GM23338 (cell line): Measurements from ENCODE around the gene RIN3. TPM values are rescaled to one million over a fixed set of nuclear protein-coding genes. Genes with fewer than 3 reads are reported as not detected.

Experiments used
- ATAC-seq: fragments of 200-7000 bp; cut with Tn5 transposase; 3 replicates; pipeline ENCODE4 v1.9.1; 2020
- DNase-seq: peaks from one replicate; pipeline ENCODE4 v3.0.0-alpha.2; 2015; ENCODE audit warnings: low spot score
- H2AFZ ChIP-seq: fragments of 200-600 bp; sonication (generic); 2 replicates; pipeline ENCODE4 v1.8.0; 2016; ENCODE audit warnings: antibody characterized with exemption, mild to moderate bottlenecking, moderate library complexity
- H3F3A ChIP-seq: fragments of 200-600 bp; sonication (generic); replicated peaks from 2 replicates; pipeline ENCODE4 v1.8.0; 2017; ENCODE audit warnings: antibody characterized with exemption, mixed run types, low read depth
- H3K27ac ChIP-seq: fragments of 200-600 bp; sonication (generic); 2 replicates; pipeline ENCODE4 v1.6.1; 2016; ENCODE audit warnings: low read depth
- H3K27me3 ChIP-seq: fragments of 200-600 bp; sonication (generic); 2 replicates; pipeline ENCODE4 v1.8.0; 2016; ENCODE audit warnings: mild to moderate bottlenecking, mixed run types, moderate library complexity; ENCODE audit not compliant: insufficient read depth
- H3K36me3 ChIP-seq: fragments of 200-600 bp; sonication (generic); 2 replicates; pipeline ENCODE4 v1.8.0; 2016; ENCODE audit warnings: mild to moderate bottlenecking; ENCODE audit not compliant: insufficient read depth
- H3K4me1 ChIP-seq: fragments of 200-600 bp; sonication (generic); 2 replicates; pipeline ENCODE4 v1.8.0; 2016; ENCODE audit warnings: mild to moderate bottlenecking, moderate library complexity; ENCODE audit not compliant: insufficient read depth
- H3K4me2 ChIP-seq: fragments of 200-600 bp; sonication (generic); 2 replicates; pipeline ENCODE4 v1.7.1; 2017; ENCODE audit warnings: mixed run types
- H3K4me3 ChIP-seq: fragments of 200-600 bp; sonication (generic); 2 replicates; pipeline ENCODE4 v1.6.1; 2016; ENCODE audit warnings: mixed run types
- H3K79me2 ChIP-seq: fragments of 200-600 bp; sonication (generic); replicated peaks from 2 replicates; pipeline ENCODE4 v1.8.0; 2017; ENCODE audit warnings: mild to moderate bottlenecking; ENCODE audit not compliant: insufficient read depth
- H3K9me2 ChIP-seq: fragments of 200-600 bp; sonication (generic); 2 replicates; pipeline ENCODE4 v1.8.0; 2017; ENCODE audit not compliant: insufficient read depth
- H4K20me1 ChIP-seq: fragments of 200-600 bp; sonication (generic); replicated peaks from 2 replicates; pipeline ENCODE4 v1.8.0; 2017; ENCODE audit warnings: mild to moderate bottlenecking; ENCODE audit not compliant: insufficient read depth
- H3K27ac Mint-ChIP-seq: 2 replicates; pipeline ENCODE4 v1.8.0; 2020; ENCODE audit warnings: inconsistent platforms, mild to moderate bottlenecking, moderate library complexity, mixed read lengths
- H3K27me3 Mint-ChIP-seq: 3 replicates; pipeline ENCODE4 v1.8.0; 2022; ENCODE audit warnings: low read depth, mild to moderate bottlenecking, moderate library complexity, mixed read lengths, inconsistent platforms; ENCODE audit not compliant: insufficient read depth, poor library complexity
- H3K36me3 Mint-ChIP-seq: 3 replicates; pipeline ENCODE4 v1.8.0; 2021; ENCODE audit warnings: low read depth, mild to moderate bottlenecking, inconsistent platforms, moderate library complexity, mixed read lengths
- H3K4me1 Mint-ChIP-seq: 3 replicates; pipeline ENCODE4 v1.8.0; 2020; ENCODE audit warnings: mild to moderate bottlenecking, inconsistent platforms, mixed read lengths
- H3K4me3 Mint-ChIP-seq: 3 replicates; pipeline ENCODE4 v1.8.0; 2021; ENCODE audit warnings: moderate library complexity, mild to moderate bottlenecking, inconsistent platforms, mixed read lengths
- H3K9me3 Mint-ChIP-seq: 3 replicates; pipeline ENCODE4 v1.8.0; 2020; ENCODE audit warnings: moderate library complexity, mild to moderate bottlenecking, inconsistent platforms, mixed read lengths
- CREB1 ChIP-seq: fragments of 250-450 bp; sonication (Bioruptor Pico); IDR thresholded peaks from 2 replicates; pipeline ENCODE4 v1.5.0; 2020; ENCODE audit warnings: low read depth, mild to moderate bottlenecking, moderate library complexity
- EZH2 ChIP-seq: fragments of 200-600 bp; sonication (generic); IDR thresholded peaks from one replicate; pipeline ENCODE4 v1.8.0; 2017; ENCODE audit warnings: antibody characterized with exemption, mild to moderate bottlenecking, low read depth; ENCODE audit not compliant: unreplicated experiment
- EZH2phosphoT487 ChIP-seq: fragments of 200-600 bp; sonication (generic); IDR thresholded peaks from one replicate; pipeline ENCODE4 v1.8.1; 2018; ENCODE audit warnings: antibody characterized with exemption; ENCODE audit not compliant: unreplicated experiment
- NANOG ChIP-seq: IDR thresholded peaks from 2 replicates; pipeline ENCODE4 v1.6.1; 2016; ENCODE audit warnings: antibody characterized with exemption, borderline replicate concordance
- STAT1 ChIP-seq: IDR thresholded peaks from one replicate; pipeline ENCODE4 v1.6.1; 2016; ENCODE audit warnings: antibody characterized with exemption; ENCODE audit not compliant: unreplicated experiment
- ZNF114 ChIP-seq: fragments of 250-450 bp; sonication (Bioruptor Pico); IDR thresholded peaks from 2 replicates; pipeline ENCODE4 v1.5.0; 2020; ENCODE audit warnings: mild to moderate bottlenecking, moderate library complexity
- ZNF331 ChIP-seq: fragments of 250-450 bp; sonication (Bioruptor Pico); IDR thresholded peaks from 2 replicates; pipeline ENCODE4 v1.5.0; 2020; ENCODE audit warnings: low read depth, mild to moderate bottlenecking, moderate library complexity
- polyA plus RNA-seq: library from polyadenylated mRNA; unstranded; fragments of >200 nt; fragmentation: Nextera tagmentation; extraction: Ambion mirVana; gene quantifications from 2 replicates; pipeline ENCODE4 v1.2.1, GENCODE V29; 2016
- total RNA-seq: library from RNA; depleted of rRNA; stranded (reverse); fragments of >200 nt; shearing (Covaris generic); gene quantifications from 2 replicates; pipeline ENCODE4 v1.2.3, GENCODE V29; 2014
- TF ChIP-seq, protein P1 (sequence below): IDR thresholded peaks from one replicate; pipeline ENCODE4 v1.6.1; 2018; ENCODE audit warnings: antibody characterized with exemption; ENCODE audit not compliant: unreplicated experiment
- TF ChIP-seq, protein P2 (sequence below), 2 experiments: fragments of 200-600 bp in 1 of 2; sonication (generic) in 1 of 2; conservative IDR thresholded peaks; 2 replicates each; pipeline versions ENCODE4 v1.5.1 to v1.6.1; 2016 to 2017; ENCODE audit warnings: antibody characterized with exemption in 2 of 2, low read depth in 2 of 2, mild to moderate bottlenecking in 2 of 2, moderate library complexity in 1 of 2
- TF ChIP-seq, protein P3 (sequence below): fragments of 250-450 bp; sonication (Bioruptor Pico); IDR thresholded peaks from 2 replicates; pipeline ENCODE4 v1.5.0; 2020; ENCODE audit warnings: mild to moderate bottlenecking, moderate library complexity

Gene RIN3
- total and polyA plus RNA-seq, 2 experiments from 2014 or later: 0.97 to 1.5 TPM

DNA sequence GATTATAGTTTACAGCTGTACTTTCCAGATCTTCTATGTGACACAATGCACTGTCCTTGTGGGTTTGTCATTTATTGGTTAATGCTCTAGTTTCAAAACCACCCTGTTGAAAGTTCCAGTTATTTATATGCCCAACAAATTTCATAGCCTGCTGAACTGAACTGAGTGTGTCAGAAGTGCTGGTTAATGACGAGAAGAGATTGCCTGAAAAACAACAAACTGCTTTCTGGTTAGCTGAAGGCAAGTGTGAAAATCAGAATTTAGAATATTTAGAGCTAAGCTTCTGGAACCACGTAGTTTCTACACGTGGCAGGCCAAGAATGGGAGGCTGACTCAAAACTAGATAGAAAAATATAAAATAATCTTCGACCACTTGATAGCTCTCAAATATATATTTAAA lies 19.1 kb upstream of the RIN3 start:
- Mint-ChIP-seq H3K27me3 (peaks cover 5% of the 10 kb centered on the region), H3K27ac (no peak overlapping the region), H3K4me1 (peaks cover 11% of the 10 kb centered on the region; the same call in 2 of the 3 replicates), H3K9me3 (no peaks in the 10 kb centered on the region), H3K4me3 (no peak overlapping the region), H3K36me3 (no peaks in the 10 kb centered on the region; the same call in 2 of the 3 replicates)
- Histone ChIP-seq H3K9me2 (no peaks in the 10 kb centered on the region), H3K4me1 (no peaks in the 10 kb centered on the region), H4K20me1 (no peaks in the 10 kb centered on the region), H3K27me3 (no peaks in the 10 kb centered on the region), H3K27ac (no peak overlapping the region), H2AFZ (no peak overlapping the region), H3K4me3 (no peak overlapping the region), H3K36me3 (no peaks in the 10 kb centered on the region), H3F3A (no peaks in the 10 kb centered on the region), H3K4me2 (no peak overlapping the region), H3K79me2 (no peaks in the 10 kb centered on the region)
- no peak for TF ChIP-seq EZH2phosphoT487
- no peak for TF ChIP-seq CREB1 (CRISPR knock-in tag)
- TF ChIP-seq, protein P1, sequence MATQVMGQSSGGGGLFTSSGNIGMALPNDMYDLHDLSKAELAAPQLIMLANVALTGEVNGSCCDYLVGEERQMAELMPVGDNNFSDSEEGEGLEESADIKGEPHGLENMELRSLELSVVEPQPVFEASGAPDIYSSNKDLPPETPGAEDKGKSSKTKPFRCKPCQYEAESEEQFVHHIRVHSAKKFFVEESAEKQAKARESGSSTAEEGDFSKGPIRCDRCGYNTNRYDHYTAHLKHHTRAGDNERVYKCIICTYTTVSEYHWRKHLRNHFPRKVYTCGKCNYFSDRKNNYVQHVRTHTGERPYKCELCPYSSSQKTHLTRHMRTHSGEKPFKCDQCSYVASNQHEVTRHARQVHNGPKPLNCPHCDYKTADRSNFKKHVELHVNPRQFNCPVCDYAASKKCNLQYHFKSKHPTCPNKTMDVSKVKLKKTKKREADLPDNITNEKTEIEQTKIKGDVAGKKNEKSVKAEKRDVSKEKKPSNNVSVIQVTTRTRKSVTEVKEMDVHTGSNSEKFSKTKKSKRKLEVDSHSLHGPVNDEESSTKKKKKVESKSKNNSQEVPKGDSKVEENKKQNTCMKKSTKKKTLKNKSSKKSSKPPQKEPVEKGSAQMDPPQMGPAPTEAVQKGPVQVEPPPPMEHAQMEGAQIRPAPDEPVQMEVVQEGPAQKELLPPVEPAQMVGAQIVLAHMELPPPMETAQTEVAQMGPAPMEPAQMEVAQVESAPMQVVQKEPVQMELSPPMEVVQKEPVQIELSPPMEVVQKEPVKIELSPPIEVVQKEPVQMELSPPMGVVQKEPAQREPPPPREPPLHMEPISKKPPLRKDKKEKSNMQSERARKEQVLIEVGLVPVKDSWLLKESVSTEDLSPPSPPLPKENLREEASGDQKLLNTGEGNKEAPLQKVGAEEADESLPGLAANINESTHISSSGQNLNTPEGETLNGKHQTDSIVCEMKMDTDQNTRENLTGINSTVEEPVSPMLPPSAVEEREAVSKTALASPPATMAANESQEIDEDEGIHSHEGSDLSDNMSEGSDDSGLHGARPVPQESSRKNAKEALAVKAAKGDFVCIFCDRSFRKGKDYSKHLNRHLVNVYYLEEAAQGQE: no peak
- DNase-seq (no peak), ATAC-seq (no peak)

DNA sequence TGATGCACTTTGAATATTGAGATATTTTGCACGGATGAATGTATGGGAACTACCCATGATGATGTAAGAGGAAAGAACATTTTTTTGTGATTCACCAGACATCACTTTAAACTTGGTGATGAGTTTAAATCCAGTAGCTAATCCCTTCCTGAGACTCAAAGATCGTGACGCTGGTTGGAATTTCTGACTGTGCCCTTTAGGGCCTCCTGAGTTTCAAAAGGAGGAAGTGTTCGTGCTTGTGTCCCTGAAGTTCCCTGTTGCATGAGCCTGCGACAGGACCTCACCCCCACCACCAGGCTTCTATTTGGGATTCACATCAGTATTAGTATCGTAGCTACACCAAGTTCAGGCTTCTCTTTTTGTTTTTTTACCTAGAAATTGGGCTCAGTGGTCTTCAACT lies 18.6 kb upstream of the RIN3 start:
- H3K4me1 Mint-ChIP-seq: peaks cover 11% of the 10 kb centered on the region; the same call in 2 of the 3 replicates
- Histone ChIP-seq H4K20me1 (no peaks in the 10 kb centered on the region), H2AFZ (no peak overlapping the region), H3F3A (no peaks in the 10 kb centered on the region), H3K27ac (no peak overlapping the region), H3K79me2 (no peaks in the 10 kb centered on the region), H3K4me3 (no peak overlapping the region), H3K36me3 (no peaks in the 10 kb centered on the region), H3K27me3 (no peaks in the 10 kb centered on the region), H3K9me2 (no peaks in the 10 kb centered on the region), H3K4me1 (no peaks in the 10 kb centered on the region), H3K4me2 (no peak overlapping the region)
- peaks cover 2% of the 10 kb centered on the region for H3K27me3 Mint-ChIP-seq
- no peaks in the 10 kb centered on the region; the same call in 2 of the 3 replicates for H3K36me3 Mint-ChIP-seq
- no peak overlapping the region for H3K4me3 Mint-ChIP-seq
- no peak overlapping the region for H3K27ac Mint-ChIP-seq
- no peaks in the 10 kb centered on the region for H3K9me3 Mint-ChIP-seq
- DNase-seq (no peak), ATAC-seq (no peak)
- no peak for TF ChIP-seq EZH2
- TF ChIP-seq, protein P2, sequence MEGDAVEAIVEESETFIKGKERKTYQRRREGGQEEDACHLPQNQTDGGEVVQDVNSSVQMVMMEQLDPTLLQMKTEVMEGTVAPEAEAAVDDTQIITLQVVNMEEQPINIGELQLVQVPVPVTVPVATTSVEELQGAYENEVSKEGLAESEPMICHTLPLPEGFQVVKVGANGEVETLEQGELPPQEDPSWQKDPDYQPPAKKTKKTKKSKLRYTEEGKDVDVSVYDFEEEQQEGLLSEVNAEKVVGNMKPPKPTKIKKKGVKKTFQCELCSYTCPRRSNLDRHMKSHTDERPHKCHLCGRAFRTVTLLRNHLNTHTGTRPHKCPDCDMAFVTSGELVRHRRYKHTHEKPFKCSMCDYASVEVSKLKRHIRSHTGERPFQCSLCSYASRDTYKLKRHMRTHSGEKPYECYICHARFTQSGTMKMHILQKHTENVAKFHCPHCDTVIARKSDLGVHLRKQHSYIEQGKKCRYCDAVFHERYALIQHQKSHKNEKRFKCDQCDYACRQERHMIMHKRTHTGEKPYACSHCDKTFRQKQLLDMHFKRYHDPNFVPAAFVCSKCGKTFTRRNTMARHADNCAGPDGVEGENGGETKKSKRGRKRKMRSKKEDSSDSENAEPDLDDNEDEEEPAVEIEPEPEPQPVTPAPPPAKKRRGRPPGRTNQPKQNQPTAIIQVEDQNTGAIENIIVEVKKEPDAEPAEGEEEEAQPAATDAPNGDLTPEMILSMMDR (conservative IDR thresholded peaks at IDR 0.05; ENCODE audit: low read depth in 2 of 2): no peak
- TF ChIP-seq EZH2phosphoT487: no peak
- no peak for TF ChIP-seq NANOG
- no peak for TF ChIP-seq STAT1
- TF ChIP-seq, protein P3, sequence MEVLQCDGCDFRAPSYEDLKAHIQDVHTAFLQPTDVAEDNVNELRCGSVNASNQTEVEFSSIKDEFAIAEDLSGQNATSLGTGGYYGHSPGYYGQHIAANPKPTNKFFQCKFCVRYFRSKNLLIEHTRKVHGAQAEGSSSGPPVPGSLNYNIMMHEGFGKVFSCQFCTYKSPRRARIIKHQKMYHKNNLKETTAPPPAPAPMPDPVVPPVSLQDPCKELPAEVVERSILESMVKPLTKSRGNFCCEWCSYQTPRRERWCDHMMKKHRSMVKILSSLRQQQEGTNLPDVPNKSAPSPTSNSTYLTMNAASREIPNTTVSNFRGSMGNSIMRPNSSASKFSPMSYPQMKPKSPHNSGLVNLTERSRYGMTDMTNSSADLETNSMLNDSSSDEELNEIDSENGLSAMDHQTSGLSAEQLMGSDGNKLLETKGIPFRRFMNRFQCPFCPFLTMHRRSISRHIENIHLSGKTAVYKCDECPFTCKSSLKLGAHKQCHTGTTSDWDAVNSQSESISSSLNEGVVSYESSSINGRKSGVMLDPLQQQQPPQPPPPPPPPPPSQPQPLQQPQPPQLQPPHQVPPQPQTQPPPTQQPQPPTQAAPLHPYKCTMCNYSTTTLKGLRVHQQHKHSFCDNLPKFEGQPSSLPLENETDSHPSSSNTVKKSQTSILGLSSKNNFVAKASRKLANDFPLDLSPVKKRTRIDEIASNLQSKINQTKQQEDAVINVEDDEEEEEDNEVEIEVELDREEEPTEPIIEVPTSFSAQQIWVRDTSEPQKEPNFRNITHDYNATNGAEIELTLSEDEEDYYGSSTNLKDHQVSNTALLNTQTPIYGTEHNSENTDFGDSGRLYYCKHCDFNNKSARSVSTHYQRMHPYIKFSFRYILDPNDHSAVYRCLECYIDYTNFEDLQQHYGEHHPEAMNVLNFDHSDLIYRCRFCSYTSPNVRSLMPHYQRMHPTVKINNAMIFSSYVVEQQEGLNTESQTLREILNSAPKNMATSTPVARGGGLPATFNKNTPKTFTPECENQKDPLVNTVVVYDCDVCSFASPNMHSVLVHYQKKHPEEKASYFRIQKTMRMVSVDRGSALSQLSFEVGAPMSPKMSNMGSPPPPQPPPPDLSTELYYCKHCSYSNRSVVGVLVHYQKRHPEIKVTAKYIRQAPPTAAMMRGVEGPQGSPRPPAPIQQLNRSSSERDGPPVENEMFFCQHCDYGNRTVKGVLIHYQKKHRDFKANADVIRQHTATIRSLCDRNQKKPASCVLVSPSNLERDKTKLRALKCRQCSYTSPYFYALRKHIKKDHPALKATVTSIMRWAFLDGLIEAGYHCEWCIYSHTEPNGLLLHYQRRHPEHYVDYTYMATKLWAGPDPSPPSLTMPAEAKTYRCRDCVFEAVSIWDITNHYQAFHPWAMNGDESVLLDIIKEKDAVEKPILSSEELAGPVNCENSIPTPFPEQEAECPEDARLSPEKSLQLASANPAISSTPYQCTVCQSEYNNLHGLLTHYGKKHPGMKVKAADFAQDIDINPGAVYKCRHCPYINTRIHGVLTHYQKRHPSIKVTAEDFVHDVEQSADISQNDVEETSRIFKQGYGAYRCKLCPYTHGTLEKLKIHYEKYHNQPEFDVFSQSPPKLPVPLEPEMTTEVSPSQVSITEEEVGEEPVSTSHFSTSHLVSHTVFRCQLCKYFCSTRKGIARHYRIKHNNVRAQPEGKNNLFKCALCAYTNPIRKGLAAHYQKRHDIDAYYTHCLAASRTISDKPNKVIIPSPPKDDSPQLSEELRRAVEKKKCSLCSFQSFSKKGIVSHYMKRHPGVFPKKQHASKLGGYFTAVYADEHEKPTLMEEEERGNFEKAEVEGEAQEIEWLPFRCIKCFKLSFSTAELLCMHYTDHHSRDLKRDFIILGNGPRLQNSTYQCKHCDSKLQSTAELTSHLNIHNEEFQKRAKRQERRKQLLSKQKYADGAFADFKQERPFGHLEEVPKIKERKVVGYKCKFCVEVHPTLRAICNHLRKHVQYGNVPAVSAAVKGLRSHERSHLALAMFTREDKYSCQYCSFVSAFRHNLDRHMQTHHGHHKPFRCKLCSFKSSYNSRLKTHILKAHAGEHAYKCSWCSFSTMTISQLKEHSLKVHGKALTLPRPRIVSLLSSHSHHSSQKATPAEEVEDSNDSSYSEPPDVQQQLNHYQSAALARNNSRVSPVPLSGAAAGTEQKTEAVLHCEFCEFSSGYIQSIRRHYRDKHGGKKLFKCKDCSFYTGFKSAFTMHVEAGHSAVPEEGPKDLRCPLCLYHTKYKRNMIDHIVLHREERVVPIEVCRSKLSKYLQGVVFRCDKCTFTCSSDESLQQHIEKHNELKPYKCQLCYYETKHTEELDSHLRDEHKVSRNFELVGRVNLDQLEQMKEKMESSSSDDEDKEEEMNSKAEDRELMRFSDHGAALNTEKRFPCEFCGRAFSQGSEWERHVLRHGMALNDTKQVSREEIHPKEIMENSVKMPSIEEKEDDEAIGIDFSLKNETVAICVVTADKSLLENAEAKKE (CRISPR knock-in tag): no peak
- TF ChIP-seq ZNF331 (CRISPR knock-in tag): no peak
- TF ChIP-seq ZNF114 (CRISPR knock-in tag): no peak
